HepG2 (cell line): ENCODE data around the gene TAF3. TPM values are rescaled to one million over a fixed set of nuclear protein-coding genes. Genes with fewer than 3 reads are reported as not detected.

Experiments
- ATAC-seq: fragments of 200-7000 bp; cut with Tn5 transposase; 3 replicates; pipeline ENCODE4 v1.9.1; 2020; ENCODE audit warnings: mild to moderate bottlenecking, moderate library complexity
- BruUV-seq: library from RNA; stranded (reverse); fragments of 400-500 nt; replicated peaks from 2 replicates; lab custom pipeline; 2021; lab: Mats Ljungman, UMichigan
- CTCF ChIA-PET: fragments of 300-600 bp; formaldehyde crosslinking; extraction: SDS; loops from one replicate; lab custom pipeline; 2021; ENCODE audit warnings: low total read pairs, inconsistent platforms, low intra/inter-chr PET ratio; lab: Yijun Ruan, JAX
- POLR2A ChIA-PET: fragments of 350-600 bp; sonication (Branson Sonifier 250); formaldehyde crosslinking; loops from one replicate; lab custom pipeline; 2020; ENCODE audit warnings: antibody characterized with exemption, inconsistent platforms; lab: Yijun Ruan, JAX
- DNase-seq: peaks from one replicate; pipeline ENCODE4 v3.0.0-alpha.2; 2015; ENCODE audit warnings: low spot score
- FAIRE-seq: peaks from 3 replicates; lab custom pipeline; 2011; peaks lifted over from hg19 to GRCh38; lab: Jason Lieb, UNC
- H2AFZ ChIP-seq: one replicate; pipeline ENCODE4 v1.6.1; 2011; ENCODE audit warnings: low read length, inconsistent platforms
- H3K27ac ChIP-seq: fragments of 300-600 bp; 3 replicates; pipeline ENCODE4 v1.8.0; 2011; ENCODE audit warnings: mixed run types, mild to moderate bottlenecking, mixed read lengths, low read length, inconsistent platforms; ENCODE audit not compliant: insufficient read depth; ENCODE audit errors: extremely low read length
- H3K27me3 ChIP-seq, 2 experiments: fragments of 200-600 bp in 1 of 2; 2 replicates in 1 of 2; 3 replicates in 1 of 2; pipeline versions ENCODE4 v1.6.0 to v1.8.0; 2011; ENCODE audit warnings: low read length in 2 of 2, mild to moderate bottlenecking in 2 of 2, moderate library complexity in 2 of 2, inconsistent platforms in 1 of 2; ENCODE audit not compliant: insufficient read depth in 2 of 2, control insufficient read depth in 1 of 2
- H3K36me3 ChIP-seq, 2 experiments: fragments of 200-600 bp in 1 of 2; replicated peaks in 1 of 2; 2 replicates in 1 of 2; 3 replicates in 1 of 2; pipeline versions ENCODE4 v1.5.1 to v1.8.0; 2011; ENCODE audit warnings: low read length in 2 of 2, inconsistent platforms in 1 of 2; ENCODE audit not compliant: insufficient read depth in 2 of 2, control insufficient read depth in 1 of 2
- H3K4me1 ChIP-seq: 2 replicates; pipeline ENCODE4 v1.5.1; 2012; ENCODE audit warnings: low read length, inconsistent platforms; ENCODE audit not compliant: insufficient read depth
- H3K4me2 ChIP-seq: 2 replicates; pipeline ENCODE4 v1.6.0; 2011; ENCODE audit warnings: low read depth, low read length, inconsistent platforms
- H3K4me3 ChIP-seq, 3 experiments: fragments of 200-600 bp in 1 of 3; sonication (generic), shearing (Covaris generic) in 1 of 3; replicated peaks in 1 of 3; 2 replicates each; pipeline ENCODE4 v1.5.1; 2011 to 2016; ENCODE audit warnings: low read length in 3 of 3, inconsistent platforms in 2 of 3, low read depth in 2 of 3, mild to moderate bottlenecking in 2 of 3, control low read depth in 1 of 3, mixed read lengths in 1 of 3; ENCODE audit not compliant: insufficient read depth in 1 of 3
- H3K79me2 ChIP-seq: one replicate; pipeline ENCODE4 v1.6.1; 2011; ENCODE audit warnings: low read length, inconsistent platforms; ENCODE audit not compliant: insufficient read depth
- H3K9ac ChIP-seq: 2 replicates; pipeline ENCODE4 v1.6.0; 2011; ENCODE audit warnings: mild to moderate bottlenecking, low read depth, low read length, inconsistent platforms; ENCODE audit not compliant: insufficient read depth
- H3K9me3 ChIP-seq: 2 replicates; pipeline ENCODE4 v1.5.1; 2012; ENCODE audit warnings: mild to moderate bottlenecking, low read length
- H4K20me1 ChIP-seq: 2 replicates; pipeline ENCODE4 v1.6.0; 2011; ENCODE audit warnings: inconsistent platforms, mild to moderate bottlenecking, low read length, moderate library complexity; ENCODE audit not compliant: insufficient read depth
- AFF4 ChIP-seq: sonication (generic); formaldehyde crosslinking; IDR thresholded peaks from 2 replicates; pipeline ENCODE4 v1.4.0; 2020; ENCODE audit warnings: missing genetic modification reagents
- AKAP8 ChIP-seq: sonication (generic); formaldehyde crosslinking; IDR thresholded peaks from 2 replicates; pipeline ENCODE4 v1.5.1; 2020; ENCODE audit warnings: mild to moderate bottlenecking, missing genetic modification reagents
- E2F5 ChIP-seq: sonication (generic); formaldehyde crosslinking; conservative IDR thresholded peaks from 2 replicates; pipeline ENCODE4 v1.4.0; 2020; ENCODE audit warnings: missing genetic modification reagents
- FOXP4 ChIP-seq: sonication (generic); formaldehyde crosslinking; IDR thresholded peaks from 2 replicates; pipeline ENCODE4 v1.4.0; 2020; ENCODE audit warnings: missing genetic modification reagents
- MAFK ChIP-seq, 2 experiments: IDR thresholded peaks in 1 of 2; conservative IDR thresholded peaks in 1 of 2; 2 replicates each; pipeline ENCODE4 v1.6.1; 2011; ENCODE audit warnings: improper control_type of control experiment in 2 of 2, low read length in 2 of 2
- RAD21 ChIP-seq: fragments of 450-650 bp; formaldehyde crosslinking; IDR thresholded peaks from 2 replicates; pipeline ENCODE4 v1.5.0; 2020; ENCODE audit warnings: mild to moderate bottlenecking
- SIN3B ChIP-seq: fragments of 150-350 bp; IDR thresholded peaks from 2 replicates; pipeline ENCODE4 v1.6.1; 2014; ENCODE audit warnings: low read length
- TEF ChIP-seq: sonication (generic); formaldehyde crosslinking; IDR thresholded peaks from 2 replicates; pipeline ENCODE4 v1.5.0; 2020; ENCODE audit warnings: missing genetic modification reagents
- ZBTB7A ChIP-seq: sonication (generic); formaldehyde crosslinking; IDR thresholded peaks from 2 replicates; pipeline ENCODE4 v1.8.0; 2022; ENCODE audit warnings: mild to moderate bottlenecking, missing genetic modification reagents
- ZBTB8A ChIP-seq: sonication (generic); formaldehyde crosslinking; IDR thresholded peaks from 2 replicates; pipeline ENCODE4 v1.4.0; 2020; ENCODE audit warnings: mild to moderate bottlenecking, low read depth, missing genetic modification reagents, borderline replicate concordance
- ZFP82 ChIP-seq: sonication (generic); formaldehyde crosslinking; IDR thresholded peaks from 2 replicates; pipeline ENCODE4 v1.5.1; 2020; ENCODE audit warnings: mild to moderate bottlenecking, missing genetic modification reagents, borderline replicate concordance
- WGBS: methylation state at CpG from one replicate; pipeline ENCODE4 v1.1.6; 2017; ENCODE audit warnings: low lambda C conversion rate; 5-methylcytosine and 5-hydroxymethylcytosine counted together
- in situ Hi-C: cut with HindIII; loops from 2 replicates; pipeline ENCODE4 v1.10.0; 2017; ENCODE audit warnings: low pct_unique_long_range_greater_than_20kb; ENCODE audit not compliant: extremely low pct_ligation_motif_present
- intact Hi-C: fragments of 100-400 bp; cut with micrococcal nuclease; formaldehyde crosslinking; loops from one replicate; pipeline ENCODE4 v1.10.0; 2022; ENCODE audit not compliant: unreplicated experiment
- polyA plus RNA-seq, 8 experiments: library from polyadenylated mRNA; depleted of rRNA in 3 of 8; stranded (reverse) in 7 of 8; unstranded in 1 of 8; fragments of >200 nt; fragmentation: Illumina TruSeq in 4 of 8; extraction: Trizol in 4 of 8; gene quantifications; 2 replicates each; pipeline versions ENCODE4 v1.2.1 to v1.2.3, GENCODE V29; 2011 to 2016; ENCODE audit warnings: low read depth in 4 of 8, missing spikeins in 1 of 8, mixed read lengths in 1 of 8; ENCODE audit not compliant: insufficient read depth in 1 of 8
- total RNA-seq, 5 experiments: library from RNA; depleted of rRNA; stranded (reverse); fragments of >200 nt; fragmentation: Illumina TruSeq; extraction: Trizol; gene quantifications; 2 replicates each; pipeline ENCODE4 v1.2.3, GENCODE V29; 2016; ENCODE audit warnings: low read depth in 1 of 5

The TAF3 gene
- total and polyA plus RNA-seq, 2 of the 13 experiments (the other 11 are each of a cell fraction or from before 2014, with no cell fraction given) = 1.7 to 2.9 TPM

- no TSS peak for BruUV-seq
- ChIA-PET POLR2A (no interaction called here), CTCF (no interaction called here)
- no peaks in the 10 kb centered on the region for H3K4me1 ChIP-seq
- WGBS = 90% methylated on average over 1 of the region's 1 CpG
- DNase-seq (no peak), FAIRE-seq (no peak), ATAC-seq (no peak)
- no peak overlapping the region for H3K4me2 ChIP-seq
- TF ChIP-seq MAFK (conservative IDR thresholded peaks at IDR 0.05 in 1 of 2, IDR thresholded peaks at IDR 0.05 in 1 of 2; ENCODE audit: low read length in 2 of 2) = no peak
- no peak for TF ChIP-seq AKAP8 (CRISPR knock-in tag)
- no peak for TF ChIP-seq ZBTB7A (CRISPR knock-in tag)
- no peak for TF ChIP-seq ZFP82
- no peak for TF ChIP-seq SIN3B
- no peaks in the 10 kb centered on the region for H3K9me3 ChIP-seq
- no peak overlapping the region for H3K27ac ChIP-seq
- H4K20me1 ChIP-seq = no peaks in the 10 kb centered on the region
- H3K27me3 ChIP-seq = no peaks in the 10 kb centered on the region
- in situ Hi-C loops (no loop called here), intact Hi-C loops (no loop called here)
- peaks cover 5% of the 10 kb centered on the region for H3K79me2 ChIP-seq
- no peak overlapping the region for H2AFZ ChIP-seq
- H3K9ac ChIP-seq = no peak overlapping the region
- no peak overlapping the region for H3K4me3 ChIP-seq
- H3K36me3 ChIP-seq = no peaks in the 10 kb centered on the region
Observed at GRCh38 chr10:7846591-7846990, 28.3 kb downstream of the TAF3 start.

- no TSS peak for BruUV-seq
- intact Hi-C loops (no loop called here), in situ Hi-C loops (no loop called here)
- Histone ChIP-seq H4K20me1 (no peaks in the 10 kb centered on the region), H3K27ac (no peak overlapping the region), H3K9ac (no peak overlapping the region), H3K4me3 (no peak overlapping the region), H2AFZ (no peak overlapping the region), H3K4me1 (peaks cover 19% of the 10 kb centered on the region), H3K36me3 (no peaks in the 10 kb centered on the region; a peak in 1 of 5 replicates), H3K27me3 (no peaks in the 10 kb centered on the region), H3K4me2 (no peak overlapping the region), H3K9me3 (no peaks in the 10 kb centered on the region), H3K79me2 (no peaks in the 10 kb centered on the region)
- FAIRE-seq = no peak
- no peak for DNase-seq
- POLR2A ChIA-PET = no interaction called here
- 95% methylated on average over 4 of the region's 4 CpGs for WGBS
- CTCF ChIA-PET = no interaction called here
- ATAC-seq = no peak
- TF ChIP-seq E2F5 (no peak), ZBTB8A (CRISPR knock-in tag) (no peak), RAD21 (CRISPR knock-in tag) (no peak), AFF4 (CRISPR knock-in tag) (no peak), TEF (CRISPR knock-in tag) (no peak), FOXP4 (CRISPR knock-in tag) (no peak)
Observed at GRCh38 chr10:7853226-7853842, 35.0 kb downstream of the TAF3 start.
